Hepatic stellate cell (primary cell): ENCODE results near the gene FCHSD1.

Experiments
- DNase-seq: peaks from one replicate; pipeline ENCODE4 v3.0.0; 2011; ENCODE audit warnings: low spot score

The FCHSD1 gene

DNA sequence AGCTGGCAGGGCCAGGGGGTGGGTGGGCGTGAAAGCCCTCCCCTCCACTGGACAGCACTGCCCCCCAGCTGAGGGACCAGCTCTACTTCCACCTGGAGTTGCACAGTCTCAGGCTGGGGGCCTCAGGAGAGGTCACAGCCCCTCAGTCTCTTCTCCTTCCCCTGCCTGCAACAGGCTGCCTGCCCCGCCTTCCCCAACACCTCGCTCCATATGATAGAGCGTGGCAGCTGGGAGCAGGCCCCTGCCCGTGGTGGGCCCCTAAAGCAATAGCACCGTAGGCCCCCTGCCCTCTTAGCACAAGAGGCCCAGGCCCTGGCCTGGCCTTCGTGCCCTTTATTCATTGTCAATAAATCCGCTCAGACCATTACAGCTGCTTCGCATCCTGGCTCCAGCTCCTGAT lies 10.5 kb downstream of the FCHSD1 start:
- no peak for DNase-seq

DNA sequence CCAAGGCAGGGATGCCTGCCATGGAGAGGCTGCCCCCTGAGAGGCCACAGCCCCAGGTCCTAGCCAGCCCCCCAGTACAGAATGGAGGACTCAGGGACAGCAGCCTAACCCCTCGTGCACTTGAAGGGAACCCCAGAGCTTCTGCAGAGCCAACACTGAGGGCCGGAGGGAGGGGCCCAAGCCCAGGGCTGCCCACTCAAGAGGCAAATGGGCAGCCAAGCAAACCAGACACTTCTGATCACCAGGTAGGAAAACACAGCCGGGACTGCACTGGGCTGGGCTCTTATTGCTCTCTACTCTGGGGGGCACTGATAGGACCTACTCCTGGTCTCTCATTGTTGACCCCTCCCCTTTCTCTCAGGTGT lies 11.2 kb downstream of the FCHSD1 start:
- DNase-seq: no peak

DNA sequence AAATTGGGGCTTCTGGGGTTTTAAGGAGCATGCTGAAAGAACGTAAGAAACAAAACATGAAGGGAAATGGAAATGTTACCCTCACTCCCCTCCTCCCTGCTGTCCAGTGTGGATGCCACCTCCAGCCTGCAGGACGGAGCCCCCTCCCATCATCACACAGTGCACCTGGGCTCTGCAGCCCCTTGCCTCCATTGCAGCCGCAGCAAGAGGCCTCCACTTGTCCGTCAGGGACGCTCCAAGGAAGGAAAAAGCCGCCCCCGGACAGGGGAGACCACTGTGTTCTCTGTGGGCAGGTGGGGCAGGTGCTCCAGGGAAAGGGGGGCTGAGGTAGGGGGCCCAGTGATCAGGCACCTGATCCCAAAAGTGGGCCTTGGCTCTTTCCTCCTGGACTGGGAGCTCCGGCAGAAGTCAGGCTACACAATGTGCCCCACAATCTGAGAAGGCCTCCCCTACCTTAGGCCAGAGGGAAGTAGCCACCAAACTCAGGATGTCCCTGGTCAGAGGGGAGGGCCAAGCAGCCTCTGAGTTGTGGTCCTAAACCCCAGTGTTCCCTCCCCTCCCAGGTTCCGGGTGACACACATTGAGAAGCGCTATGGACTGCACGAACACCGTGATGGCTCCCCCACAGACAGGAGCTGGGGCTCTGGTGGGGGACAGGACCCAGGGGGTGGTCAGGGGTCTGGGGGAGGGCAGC lies 11.7 kb downstream of the FCHSD1 start:
- no peak for DNase-seq

DNA sequence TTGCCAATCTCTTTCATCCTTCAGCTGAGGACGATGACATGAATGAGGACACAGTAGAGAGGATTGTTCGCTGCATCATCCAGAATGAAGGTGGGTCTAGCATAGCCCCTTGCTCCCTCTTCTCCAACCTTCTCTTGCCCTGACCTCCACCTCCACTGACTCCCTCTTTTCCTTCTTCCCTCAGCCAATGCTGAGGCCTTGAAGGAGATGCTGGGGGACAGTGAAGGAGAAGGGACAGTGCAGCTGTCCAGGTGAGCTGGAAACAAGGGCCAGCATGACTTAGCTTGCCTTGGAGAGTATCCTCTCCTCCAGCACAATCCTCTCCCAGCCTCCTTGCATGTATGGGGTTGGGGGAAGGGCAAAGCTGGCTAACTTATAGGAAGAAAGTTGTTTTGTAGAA lies 12.4 kb downstream of the FCHSD1 start:
- no peak for DNase-seq

DNA sequence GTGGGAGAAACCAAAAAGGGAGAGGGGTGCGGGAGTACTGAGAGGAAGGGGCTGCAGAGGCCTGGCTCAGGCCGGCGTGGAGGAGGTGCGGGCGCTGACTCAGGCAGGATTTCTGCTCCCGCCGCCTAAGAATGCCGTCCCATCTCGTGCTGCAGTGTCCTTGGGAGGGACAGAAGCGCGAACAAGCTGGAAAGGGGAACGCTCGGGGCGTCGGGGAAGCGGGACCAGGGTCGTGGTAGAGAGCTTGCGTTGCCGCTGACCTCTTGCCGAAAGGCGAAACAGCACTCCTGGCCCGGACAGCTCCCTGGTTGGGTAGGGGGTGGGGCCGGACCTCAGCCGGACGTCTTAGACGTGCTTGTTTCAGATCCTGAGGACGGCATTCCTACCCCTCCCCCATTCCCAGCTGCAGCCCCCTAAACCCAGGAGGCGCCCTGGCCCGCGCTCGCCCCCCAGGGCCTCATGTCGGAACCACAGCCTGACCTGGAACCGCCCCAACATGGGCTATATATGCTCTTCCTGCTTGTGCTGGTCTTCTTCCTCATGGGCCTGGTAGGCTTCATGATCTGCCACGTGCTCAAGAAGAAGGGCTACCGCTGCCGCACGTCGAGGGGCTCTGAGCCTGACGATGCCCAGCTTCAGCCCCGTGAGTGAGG lies 13.3 kb downstream of the FCHSD1 start:
- DNase-seq: peak; percentile 69

DNA sequence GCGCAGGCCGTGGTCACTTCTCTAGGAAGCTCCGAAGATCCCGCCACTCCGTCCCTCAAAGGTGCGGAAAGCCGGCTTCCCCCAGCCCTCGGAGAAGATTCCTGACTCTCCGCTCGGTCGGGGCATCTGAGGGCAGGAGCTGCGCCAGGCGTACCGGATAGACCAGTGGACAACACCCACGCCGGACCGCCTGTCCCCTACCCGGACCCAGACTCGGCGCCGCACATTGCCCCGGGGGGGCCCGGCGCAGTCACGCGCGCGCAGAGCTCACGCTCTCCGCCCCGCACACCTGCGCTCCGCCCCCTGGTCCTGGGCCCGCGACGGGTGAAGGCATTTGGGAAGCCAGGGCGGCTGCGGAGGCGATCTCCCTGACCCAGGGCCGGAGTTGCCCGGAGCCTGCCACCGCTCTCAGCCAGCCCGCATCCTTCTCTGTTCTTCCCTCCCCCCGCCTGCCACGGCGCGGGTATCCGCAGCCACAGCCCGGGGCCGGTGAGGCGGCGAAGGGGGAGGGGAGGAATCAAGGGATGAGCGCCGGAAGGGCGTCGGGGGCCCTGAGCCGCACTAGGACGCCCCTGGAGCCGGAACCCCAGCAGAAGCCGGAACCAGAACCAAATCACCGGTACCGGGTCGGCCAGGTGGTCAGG lies 14.0 kb downstream of the FCHSD1 start:
- DNase-seq: peak; percentile 37

DNA sequence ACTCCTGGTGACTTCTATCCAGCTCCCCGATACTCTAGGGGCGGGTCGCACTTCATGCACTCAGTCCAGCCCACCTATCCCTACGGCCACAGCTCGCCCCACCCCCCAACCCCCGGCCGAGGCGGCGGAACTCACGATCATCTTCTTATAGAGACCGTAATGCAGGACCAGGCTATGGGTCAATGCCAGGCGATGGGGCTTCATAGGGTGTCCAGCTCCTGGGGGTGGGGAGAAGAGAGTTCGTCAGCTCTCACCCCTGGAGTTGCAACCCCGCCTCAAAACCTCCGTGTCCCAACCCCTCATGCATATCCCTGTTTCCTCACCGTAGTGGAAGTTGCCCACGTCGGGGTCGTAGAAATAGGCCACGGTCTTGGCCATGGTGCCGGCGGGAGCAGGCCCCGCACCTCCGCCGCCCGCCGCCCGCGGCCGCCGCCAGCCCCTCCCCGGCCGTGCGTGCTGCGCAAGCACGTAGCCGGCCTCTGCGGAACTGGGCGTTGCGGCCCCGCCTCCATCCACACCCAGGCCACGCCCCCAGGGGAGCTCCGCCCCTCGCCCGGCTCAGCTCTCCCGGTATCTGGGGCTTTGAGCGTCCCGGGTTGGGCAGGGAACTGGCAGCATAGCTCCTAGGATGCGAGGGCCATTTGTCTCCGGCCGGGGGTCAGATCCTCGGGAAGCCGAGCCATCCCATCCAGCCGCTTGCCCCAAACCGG lies 14.7 kb downstream of the FCHSD1 start, which contains the start of the genes HDAC3 and RELL2:
Gene HDAC3 (minus strand): TSS at position 437 of the 710 bp plus-strand sequence. CDS start 59 bp downstream, at position 378.
Gene RELL2 (plus strand): TSS at position 585 of the 710 bp plus-strand sequence. CDS start 1,229 bp downstream, outside the sequence.
- DNase-seq: peak; percentile 97

DNA sequence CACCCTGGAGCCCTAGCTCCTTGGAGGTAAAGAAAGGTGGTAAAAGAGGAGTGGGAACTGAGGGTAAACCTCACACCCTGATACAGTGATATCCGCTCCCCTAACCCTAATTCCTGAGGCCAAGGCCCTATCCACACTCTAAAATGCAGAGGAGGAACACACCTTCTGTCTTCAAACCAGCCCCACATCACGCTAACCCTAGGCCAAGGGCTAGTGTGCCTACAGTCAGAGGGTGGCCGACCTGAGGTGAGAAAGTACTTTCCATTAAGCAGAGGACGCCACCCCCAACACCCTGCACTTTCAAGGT lies 15.2 kb downstream of the FCHSD1 start:
- no peak for DNase-seq

DNA sequence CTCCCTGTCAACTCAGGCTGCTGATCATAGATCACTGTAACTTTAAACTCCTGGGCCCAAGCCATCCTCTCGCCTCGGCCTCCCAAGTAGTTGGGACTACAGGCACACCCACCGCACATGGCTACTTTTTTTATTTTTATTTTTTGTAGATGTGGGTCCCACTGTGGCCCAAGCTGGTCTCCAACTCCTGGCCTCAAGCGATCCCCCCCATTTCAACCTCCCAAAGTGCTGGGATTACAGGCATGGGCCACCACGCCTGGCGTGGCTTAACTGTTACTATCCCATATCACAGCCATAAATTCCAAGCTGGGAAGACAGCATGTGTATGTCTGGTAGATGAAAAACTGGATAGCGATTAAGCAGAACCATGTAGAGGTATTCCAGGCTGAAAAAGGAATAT lies 15.6 kb downstream of the FCHSD1 start:
- DNase-seq: no peak

DNA sequence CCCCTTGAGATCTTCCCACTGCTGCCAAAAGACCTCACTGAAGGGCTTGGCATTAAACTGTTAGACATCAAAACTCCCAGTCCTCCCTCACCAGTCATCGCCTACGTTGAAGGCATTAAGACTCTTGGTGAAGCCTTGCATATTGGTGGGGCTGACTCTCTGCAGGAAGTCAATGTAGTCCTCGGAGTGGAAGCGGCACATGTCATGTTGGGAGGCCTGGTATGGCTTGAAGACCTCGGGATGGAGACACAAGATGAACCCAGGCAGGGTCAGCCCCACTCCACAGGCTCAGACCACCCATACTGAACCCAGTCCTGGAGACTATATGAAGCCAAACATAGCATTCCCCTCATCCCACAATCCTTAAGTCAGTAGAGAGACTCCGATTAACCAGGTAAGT lies 16.5 kb downstream of the FCHSD1 start:
- no peak for DNase-seq

DNA sequence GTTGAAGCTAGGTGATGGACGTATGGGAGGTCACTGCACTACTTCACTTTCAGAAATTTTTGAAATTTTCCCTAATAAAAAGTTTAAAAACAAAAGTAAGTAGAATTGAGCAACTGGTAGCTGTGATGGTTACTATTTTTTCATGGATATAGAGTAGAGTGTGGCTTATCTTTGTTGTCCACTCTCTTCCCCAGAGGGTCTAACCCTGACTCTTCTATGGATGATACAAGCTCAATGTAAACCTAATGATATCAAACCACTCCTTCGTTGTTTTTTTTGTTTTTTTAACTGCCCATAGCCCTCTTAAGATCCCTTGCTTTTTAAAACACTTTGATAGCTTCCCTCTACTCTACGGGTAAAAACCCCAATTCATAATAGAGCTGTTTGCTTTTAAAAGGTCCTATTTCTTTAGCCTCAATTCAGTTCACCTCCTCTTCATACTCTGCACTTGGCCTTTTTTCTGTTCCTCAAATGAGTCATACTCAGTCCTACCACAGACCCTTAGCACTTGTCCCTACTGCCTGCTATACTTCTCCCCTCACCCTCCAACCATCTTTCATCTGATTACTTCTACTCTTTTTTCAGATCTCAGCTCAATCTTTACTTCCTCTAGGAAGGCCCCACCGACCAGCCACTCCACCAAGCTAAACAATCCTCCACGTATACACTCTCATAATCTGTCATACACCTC lies 17.2 kb downstream of the FCHSD1 start:
- no peak for DNase-seq

DNA sequence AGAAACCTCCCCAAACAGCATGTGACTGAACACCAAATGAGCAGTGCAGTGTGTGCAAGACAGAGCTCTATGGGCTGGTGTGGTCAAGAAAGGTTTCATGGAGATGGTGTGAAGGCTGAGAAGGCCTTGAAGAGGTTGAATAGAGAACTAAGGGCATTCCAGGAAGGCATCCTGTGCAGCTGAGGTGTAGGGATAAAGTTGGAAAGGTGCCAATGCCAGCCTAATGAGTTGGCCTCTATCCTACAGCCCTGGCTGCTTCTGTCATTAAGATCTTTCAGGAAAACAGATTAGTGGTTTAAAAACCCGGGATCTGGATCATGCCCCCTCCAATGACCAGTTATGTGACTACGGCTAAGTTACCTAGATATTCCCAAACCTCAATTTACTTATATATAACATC lies 18.6 kb downstream of the FCHSD1 start:
- no peak for DNase-seq

DNA sequence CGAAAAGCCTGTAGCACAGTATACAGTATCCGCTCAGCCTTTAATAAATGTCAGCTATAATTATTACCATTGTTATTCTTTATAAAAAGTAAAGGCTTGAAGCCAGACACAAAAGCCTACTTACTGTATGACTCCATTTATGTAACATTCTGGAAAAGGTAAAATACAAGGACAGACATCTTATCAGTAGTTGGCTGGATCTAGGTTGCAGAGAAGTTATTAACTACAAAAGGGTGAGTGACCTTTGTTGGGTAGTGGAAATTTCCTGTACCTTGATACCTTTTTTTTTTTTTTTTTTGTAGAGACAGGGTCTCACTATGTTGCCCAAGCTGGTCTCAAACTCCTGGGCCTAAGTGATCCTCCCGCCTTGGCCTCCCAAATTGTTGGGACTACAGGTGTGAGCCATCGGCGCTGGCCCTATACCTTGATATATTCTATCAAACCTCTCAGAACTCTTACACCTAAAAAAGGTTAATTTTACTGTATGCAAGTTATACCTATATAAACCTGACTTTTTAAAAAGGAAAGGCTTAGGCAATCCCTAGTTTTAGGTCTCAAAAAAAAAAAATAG lies 20.6 kb downstream of the FCHSD1 start:
- DNase-seq: no peak

DNA sequence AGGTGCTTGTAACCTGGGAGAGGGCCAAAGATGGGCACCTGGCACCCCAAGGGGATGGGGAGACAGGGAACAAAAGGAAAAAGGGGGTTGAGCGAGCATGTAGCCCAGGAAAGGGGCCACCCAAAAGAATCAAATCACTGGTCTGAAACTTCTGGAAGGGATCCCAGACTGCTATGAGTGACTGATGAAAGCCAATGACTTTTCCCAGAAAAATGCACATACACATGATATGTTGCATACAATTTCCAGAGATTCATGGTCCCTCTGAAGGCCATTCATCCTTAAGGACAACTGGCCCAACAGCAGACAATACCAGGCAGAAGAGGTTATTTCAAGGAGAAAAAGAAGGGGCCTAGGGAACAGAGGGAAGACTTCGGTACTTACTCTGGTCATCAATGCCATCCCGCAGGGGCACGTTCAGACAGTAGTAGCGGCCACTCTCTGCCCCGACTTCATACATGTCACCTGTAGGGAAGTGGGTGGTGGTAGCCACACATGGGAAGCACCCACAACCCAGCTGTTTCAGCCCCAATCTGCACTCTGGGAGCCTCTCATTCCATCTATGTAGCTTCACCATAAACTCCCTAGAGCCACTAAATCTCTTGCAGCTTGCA lies 22.9 kb downstream of the FCHSD1 start:
- DNase-seq: no peak

DNA sequence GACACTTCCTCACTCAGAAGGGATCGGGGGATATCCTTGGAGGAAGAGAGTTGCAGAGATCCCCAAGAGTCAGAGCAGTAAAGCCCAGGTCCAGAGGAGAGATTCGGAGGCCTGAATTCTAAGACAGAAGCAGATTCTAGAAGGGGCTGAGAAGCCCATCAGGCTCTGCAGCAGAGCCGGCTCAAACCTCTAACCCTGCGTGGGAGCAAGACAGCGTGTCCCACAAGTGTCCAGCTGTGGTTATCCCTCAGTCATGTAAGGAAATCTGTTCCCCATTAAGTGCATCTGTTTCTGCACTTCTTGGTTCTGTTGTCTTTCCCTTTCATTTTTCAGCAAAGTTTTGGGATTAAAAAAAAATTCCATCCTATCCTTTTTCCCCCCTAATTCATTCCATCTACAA lies 27.6 kb downstream of the FCHSD1 start:
- no peak for DNase-seq

DNA sequence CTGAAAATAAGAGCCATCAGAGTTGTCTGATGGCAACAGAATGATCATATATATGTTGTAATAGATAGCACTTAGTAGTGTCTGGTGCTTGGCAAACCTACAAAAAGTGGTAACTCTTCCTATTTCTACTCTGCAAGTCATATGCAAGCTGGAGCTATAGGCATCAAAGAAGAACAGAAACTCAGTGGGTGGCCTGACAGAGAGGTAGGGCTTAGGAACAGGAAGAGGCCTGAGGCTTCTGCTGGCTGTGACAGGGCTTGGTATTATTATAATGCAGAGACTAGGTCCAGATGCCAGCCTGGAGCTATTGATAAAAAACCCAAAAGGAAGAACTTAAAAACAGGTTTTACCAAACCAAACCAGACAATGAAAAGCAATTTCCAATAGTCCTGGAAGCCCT lies 28.0 kb downstream of the FCHSD1 start:
- no peak for DNase-seq

DNA sequence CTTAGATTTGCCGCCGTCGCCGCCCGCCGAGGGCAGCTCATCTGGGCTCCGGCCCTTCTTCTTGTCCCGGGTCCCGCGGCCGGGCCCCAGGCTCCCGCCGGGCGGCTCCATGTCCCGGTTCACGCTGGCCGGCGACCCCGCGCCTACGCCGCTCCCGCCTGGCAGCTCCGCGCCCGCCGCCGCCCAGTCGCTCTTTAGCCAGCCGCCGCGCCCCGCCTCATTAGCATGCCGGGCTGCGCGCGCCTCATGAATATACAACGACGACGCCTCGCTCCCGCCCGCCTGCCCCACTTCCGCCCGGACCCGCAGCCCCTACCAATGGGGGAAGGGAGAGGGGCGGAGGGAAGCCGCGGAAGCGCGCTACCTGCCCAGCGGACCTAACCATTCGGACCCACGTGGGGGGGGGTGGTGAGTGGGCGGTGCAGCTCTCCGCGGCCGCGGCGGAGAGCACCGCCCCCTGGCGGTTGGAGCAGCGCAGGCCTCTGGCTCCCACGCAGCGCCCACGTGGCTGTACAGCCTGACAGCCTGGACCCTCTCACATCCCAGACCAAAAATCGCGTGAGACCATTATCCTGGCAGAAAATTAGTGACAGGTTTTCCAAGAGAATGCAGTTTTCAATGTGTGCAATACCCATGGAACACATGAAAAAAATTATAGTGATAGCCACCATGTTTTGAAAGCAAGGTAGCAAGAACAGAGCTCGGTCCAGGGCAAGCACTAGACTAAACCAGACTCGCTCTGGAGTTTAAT lies 32.2 kb downstream of the FCHSD1 start, which contains the start of gene DIAPH1:
Gene DIAPH1 (minus strand): TSS at position 197 of the 751 bp plus-strand sequence. CDS start 86 bp downstream, at position 111.
- peak; percentile 88 for DNase-seq

DNA sequence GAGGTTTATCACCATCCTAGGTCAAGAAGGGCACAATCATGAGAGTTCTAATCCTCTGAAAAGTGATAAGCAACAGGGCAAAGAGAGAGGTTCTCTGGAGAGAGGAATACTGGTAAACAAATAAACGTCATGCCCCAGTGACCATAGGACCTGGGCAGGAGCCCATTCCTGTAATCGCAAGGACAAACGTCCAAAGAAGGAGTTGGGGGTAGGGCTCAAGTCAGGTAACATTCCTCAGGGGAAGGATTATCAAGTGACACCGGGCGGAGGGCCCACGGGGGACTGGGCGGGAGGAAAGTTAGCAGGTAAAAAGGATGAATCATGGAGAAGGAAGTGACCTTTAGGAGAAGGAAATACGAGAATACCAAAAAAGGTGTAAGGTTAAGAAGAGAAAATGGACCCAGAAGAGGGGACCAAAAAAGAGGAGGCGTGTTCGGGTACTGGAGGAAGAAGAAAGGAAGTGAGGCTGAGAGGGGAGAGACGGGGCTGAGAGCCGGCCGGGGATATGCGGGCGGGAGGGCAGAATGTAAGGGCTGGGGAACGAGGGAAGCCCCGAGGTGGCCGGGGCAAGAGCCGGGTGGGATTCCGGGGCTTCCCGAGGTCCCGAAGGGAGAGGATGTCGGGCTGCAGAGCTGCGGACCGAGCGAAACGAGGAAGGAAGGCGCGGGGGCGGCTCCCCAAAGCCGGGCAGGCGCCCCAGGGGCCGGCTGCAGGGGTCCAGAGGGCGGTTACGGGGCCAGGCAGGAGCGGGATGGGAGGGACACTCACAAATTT lies 33.0 kb downstream of the FCHSD1 start:
- DNase-seq: no peak

DNA sequence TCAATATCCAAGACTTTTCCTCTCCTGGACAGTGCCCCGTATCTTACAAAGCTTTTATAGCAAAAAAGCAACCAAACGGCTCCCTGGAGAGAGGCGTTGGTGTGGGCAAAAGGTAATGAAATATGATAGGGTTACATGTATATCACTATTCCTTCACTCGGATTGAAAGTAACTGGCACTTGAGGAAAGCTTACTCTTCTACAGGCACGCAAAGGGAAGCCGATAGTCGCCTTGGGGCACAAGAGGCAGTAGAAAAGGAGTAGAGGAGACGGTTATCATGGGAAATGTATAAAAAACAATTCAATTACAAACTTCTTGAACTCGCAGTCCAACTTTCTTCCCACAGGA lies 33.6 kb downstream of the FCHSD1 start:
- DNase-seq: no peak

DNA sequence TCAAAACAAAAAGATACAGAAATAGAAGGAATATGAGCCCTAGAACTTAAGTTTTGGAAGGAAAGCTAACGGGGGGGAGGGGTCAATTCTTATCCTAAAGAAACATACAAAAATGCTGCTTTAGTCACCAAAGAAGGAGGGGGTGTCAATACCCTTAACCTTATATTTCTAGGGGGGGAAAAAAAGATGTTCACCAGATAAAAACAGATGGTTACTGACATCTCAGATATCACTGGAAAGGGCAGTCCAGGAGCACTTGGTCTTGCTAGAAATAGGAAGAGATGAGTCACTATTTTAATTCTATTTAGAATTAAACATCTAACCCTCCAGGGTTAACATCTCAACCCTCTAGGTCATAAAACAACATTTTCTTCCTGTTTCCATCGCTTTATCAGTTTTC lies 34.1 kb downstream of the FCHSD1 start:
- no peak for DNase-seq
